HG02885 (cell line): ENCODE measurements around the gene PRR33.
"Not testable (repeated sequence)": the region's sequence is repeated elsewhere in the genome, so short reads cannot be mapped to it uniquely, and the experiment has no call there.

ENCODE experiments used
- ATAC-seq: cut with Tn5 transposase; IDR thresholded peaks from one replicate; pipeline ENCODE4 v1.9.1; 2021; ENCODE audit warnings: mild to moderate bottlenecking; ENCODE audit not compliant: unreplicated experiment, poor library complexity

Gene PRR33

DNA sequence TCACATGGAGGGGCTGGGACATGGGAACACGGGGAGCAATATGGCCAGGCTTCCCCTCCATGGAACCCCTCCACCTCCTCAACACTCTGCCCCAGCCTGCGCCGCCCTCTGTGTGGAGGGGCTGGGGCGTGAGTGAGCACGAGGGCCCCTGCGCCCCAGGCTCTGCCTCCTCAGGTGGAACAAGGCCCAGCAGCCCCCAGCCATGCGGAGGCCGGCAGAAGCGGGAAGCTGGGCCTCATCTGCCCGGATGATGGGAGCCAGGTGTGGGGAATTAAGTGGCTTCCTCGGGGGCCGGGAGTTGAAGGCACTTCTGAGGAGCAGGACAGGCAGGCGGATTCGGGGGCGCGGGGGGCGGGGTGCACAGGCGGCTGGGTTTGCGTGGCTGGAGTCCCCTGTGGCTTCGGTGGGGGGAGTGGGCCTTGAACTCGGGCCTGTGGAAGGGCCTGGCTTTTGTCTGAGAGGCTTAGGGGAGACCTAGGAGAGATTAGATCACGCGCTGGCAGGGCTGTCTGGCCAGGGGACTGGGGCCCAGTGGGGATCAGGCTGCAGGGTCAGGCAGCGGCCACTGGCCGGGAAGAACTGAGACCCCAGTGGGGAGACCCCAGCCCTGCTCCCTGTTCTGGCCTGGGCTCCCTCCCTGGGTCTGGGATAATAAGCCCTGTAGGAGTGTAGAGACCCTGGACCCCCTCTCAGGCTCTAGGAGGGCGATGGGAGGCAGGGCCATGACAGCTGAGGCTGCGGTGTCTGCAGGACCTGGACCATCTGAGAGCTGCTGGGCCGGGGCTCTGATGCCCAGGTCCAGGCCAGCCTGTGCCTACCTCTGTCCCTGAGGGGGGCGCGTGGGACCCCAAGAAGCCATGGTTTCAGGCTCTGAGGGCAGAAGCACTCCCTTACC lies 13.3 kb downstream of the PRR33 start:
- ATAC-seq: no peak

DNA sequence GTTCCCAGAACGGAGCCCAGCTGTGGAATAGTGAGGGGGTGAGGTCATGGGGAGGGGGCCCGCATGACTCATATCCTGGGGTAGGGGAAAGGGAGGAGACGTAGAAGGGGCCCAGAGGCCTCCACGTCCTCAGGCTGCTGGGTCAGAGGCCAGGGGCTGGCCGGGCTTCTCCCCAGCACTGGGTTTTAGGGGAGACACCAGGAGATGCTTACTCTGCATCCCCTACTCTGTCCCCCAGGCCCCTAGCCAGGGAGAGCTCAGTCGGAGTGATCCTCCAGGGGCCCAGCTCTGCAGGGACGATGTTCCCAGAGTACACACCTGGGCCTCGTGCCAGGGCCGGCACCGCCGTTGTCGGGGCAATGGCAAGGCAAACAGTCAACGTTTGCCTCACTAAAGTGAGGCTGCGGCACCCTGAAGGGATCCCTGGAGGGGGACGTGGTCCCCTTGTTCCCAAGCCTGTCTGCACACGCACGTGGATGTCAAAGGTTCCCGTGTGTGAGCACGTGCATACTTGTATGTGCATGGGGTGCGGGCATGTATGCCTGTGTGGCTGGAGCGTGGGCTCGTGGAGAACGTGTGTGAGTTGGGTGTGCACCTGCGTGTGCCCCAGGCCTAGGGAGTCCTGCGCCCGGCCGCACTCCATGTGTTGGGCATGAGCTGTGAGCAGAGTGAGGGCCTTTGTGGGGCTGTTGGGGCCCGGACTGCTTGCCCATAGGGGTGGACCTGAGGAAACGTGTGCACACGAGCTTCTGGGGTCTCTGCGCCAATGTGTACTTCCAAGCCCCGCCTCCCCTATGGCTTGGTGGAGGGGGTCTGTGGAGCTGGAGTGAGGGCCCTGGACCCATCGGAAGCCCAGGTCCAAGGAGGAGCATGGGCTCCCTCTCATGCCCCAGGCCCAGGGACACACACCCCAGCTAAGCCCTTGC lies 14.2 kb downstream of the PRR33 start:
- no peak for ATAC-seq

DNA sequence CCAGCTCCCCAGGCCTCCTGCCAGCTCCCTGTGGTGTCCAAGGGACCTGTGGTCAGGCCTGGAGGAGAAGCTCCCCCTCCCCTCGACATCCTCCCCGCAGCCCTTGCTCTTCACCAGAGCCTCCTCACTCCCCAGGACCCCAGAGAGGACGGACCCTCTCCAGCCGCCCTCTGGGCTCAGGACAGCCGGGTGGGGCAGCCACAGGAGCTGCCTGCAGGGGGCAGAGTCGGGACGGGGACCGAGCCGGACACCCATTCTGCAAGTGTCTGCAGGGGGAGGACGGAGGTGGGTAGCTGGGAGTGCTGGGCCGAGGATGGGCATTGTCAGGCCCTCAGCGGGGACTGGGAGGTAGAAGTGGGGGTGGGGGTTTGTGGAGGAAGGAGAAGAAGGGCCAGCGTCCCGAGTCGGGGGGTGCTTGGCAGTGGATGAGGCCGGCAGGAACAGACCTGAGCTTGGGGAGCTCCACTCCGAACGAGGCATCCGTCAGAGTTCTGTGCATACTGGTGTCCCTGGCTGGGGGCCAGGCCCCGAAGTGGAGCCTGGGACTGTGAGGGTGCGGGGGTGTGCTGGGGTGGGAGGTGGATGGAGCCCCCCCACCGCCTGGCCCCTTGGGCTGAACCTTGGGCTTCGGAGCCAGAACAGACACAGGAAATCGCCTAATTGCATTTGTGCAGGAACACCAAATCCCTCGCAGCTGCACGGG lies 15.2 kb downstream of the PRR33 start:
- ATAC-seq: no peak

DNA sequence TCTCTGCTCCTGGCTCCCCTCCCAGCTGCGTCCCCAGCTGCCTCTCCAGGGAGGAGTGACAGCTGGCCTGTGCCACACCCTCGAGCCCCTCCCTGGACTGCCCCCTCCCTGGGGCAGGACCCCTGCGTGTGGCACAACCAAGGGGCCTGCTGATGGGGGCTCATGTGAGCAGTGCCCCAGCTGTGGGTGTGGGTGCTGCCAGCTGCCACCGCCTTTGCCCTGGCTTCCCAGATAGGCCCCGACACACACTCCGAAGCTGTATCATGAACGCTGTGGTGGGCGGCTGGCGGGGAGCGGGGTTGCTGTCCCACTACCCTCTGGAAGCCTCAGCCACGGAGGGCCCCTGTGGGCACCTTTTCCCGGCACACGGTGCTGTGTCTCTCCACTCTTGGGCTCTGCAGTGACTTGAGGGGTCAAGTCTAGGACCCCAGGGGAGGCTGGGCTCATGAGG lies 15.8 kb downstream of the PRR33 start:
- ATAC-seq: not testable (repeated sequence)

DNA sequence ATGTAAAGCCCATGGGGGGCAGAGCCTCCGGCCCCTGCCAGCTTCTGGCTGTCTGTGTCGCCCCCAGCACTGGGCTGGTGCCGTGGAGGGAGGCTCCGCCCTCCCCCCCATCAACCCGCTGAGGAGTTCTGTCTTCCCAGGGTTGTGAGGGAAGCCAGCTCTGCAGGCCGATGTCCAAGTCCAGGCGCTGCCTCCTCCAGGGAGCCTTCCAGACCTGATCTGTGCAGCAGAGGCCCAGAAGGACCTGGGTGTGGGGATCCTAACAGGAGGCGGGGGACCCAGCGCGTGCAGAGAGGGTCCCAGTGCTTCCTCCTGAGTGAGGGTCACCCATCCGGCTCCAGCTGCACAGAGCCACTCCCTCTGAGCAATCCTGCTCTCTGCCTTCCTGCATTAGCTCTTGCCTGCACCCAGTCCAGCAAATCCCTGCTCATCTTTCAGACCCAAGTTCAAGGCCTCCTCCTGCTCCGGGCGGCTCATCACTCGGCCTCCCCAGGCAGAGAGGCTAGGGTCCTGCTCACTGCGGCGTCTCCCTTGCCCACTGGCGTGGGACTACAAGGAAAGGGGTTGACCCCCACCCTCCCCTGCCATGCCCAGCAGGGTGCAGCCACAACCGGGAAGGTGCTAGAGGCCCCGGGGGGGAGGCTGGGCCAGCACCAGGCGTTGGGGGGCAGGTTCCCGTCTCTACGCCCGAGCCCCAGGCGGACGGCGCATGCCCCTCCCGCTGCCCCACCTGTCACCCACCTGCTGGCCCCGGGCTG lies 16.4 kb downstream of the PRR33 start:
- no peak for ATAC-seq

DNA sequence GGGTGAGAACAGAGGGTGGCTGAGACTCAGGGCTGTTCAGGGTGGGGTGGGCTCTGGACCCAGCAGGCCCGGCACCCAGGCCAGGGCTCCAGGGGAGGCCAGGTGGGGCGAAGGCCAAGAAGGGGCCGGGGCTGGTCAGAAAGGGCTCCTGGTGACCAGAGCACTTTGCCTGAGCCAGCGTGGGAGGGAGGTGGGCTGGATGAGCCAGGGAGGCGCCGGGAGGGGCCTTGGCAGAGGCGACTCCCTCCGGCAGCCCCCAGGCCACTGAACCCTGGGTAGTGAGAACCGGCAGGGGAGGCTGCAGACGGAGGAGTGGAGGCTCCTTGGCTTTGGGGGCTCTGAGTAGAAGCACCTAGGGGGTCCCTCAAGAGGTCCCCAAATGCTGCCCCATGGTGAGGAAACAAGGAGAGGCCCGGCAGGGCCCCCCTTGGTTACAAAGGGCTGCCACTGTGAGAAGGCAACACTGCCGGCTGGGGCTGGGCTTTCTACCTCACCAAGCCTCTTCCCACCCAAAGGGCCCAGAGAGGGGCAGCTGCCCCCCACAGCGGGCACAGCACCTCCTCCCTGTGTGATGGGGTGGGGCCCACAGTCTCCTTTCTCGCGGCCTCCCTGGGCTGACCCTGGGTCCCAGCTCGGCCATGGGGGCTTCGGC lies 17.1 kb downstream of the PRR33 start:
- not testable (repeated sequence) for ATAC-seq

DNA sequence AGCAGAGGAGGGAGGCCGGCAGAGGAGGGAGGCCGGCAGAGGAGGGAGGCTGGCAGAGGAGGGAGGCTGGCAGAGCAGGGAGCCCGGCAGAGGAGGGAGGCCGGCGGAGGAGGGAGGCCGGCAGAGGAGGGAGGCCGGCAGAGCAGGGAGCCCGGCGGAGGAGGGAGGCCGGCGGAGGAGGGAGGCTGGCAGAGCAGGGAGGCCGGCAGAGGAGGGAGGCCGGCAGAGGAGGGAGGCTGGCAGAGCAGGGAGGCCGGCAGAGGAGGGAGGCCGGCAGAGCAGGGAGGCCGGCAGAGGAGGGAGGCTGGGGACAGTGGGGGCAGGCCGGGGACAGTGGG lies 17.9 kb downstream of the PRR33 start:
- ATAC-seq: not testable (repeated sequence)

DNA sequence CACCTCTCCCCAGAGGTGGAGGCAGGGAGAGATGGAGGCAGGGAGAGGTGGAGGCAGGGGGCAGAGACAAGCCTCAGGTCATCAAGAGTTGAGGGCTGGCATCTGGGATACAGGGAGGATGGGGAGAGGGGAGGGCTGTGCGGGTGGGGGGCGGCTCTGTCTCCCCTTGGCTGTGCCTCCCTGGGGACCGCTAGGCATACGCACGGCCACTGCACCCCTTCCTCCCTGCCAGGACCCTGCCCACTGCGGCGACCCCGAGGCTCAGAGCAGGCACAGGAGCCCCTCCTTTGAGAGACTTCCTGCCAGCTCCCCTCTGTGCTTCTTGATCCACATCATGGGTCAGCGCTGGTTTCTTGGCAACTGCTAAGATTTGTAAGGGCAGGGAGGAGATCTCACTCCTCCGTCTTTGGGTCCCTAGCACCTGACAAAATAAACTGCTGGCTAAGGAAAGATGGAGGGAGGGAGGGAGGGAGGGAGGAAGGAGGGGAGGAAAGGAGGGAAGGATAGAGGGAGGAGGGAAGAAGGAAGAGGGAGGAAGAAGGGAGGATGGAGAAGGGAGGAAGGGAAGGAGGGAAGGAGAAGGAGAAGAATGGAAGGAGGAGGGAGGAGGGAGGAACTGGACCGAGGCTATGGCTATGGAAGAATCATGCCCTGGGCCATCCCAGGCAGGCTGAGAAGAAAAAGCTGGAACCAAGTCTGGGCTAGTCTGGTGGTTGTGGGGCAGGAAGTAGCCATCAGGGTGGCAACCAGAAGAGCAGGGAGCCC lies 18.5 kb downstream of the PRR33 start:
- no peak for ATAC-seq

DNA sequence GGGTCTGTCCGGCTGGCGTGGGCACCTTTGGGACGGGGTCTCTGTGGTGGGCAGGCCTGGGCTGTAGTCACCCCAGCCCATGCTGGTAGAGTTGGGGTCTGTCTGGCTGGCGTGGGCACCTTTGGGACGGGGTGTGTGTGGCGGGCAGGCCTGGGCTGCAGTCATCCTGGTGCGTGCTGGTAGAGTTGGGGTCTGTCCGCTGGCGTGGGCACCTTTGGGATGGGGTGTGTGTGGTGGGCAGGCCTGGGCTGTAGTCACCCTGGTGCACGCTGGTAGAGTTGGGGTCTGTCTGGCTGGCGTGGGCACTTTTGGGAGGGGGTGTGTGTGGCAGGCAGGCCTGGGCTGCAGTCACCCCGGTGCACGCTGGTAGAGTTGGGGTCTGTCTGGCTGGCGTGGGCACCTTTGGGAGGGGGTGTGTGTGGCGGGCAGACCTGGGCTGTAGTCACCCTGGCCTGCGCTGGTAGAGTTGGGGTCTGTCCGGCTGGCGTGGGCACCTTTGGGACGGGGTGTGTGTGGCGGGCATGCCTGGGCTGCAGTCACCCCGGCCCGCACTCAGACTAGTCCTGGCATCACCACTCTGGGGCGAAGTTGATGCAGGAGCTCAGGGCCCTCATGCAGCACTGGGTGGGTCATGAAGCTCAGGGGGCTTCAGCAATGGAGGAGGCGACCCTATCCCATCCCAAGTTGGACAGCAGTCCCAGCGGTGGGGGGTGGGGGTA lies 19.3 kb downstream of the PRR33 start:
- no peak for ATAC-seq

DNA sequence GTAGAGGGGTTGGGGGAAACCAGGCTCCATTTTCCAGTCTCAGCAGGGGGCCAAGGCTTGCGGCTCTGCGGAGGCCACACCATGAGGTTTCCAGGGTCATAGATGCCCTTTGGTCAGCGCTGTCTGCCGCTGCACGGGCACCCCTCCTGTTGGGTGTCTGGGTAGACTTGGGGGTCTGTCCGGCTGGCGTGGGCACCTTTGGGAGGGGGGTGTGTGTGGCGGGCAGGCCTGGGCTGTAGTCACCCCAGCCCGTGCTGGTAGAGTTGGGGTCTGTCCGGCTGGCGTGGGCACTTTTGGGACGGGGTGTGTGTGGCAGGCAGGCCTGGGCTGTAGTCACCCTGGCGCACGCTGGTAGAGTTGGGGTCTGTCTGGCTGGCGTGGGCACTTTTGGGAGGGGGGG lies 20.2 kb downstream of the PRR33 start:
- no peak for ATAC-seq

DNA sequence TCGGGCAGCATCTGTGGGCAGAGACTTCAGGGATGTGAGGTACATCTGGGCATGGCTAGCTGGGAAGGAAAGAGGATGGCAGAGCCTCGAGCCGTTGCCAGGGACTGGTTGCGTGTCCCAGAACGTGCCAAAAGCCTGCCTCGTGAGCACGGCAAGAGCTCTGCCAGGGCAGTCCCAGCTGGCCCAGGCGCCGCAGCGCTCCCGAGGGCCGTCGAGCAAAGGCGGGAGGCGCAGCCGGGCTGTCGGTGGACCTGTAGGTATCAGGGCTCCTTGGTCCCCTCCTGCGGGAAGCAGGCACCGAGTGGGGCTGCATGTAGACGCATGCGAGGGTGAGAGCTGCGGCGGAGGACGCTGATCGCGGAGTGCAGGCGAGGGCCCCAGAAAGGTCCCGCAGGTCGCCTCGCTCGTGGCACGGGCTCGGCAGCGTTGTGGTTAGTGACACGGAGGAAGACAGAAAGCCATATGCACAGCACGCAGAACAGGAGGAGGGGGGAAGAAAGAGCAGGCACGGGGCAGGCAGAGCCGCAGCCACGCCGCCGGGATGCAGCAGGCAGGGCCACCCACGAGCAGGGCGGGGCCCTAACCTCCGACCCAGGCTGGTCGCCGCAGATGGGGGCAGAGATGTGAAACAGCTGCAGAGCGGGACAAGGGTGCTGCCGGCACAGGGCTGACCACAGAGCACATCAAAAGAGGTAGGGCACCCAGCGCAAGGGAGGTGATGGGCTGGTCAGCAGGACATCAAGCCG lies 20.8 kb downstream of the PRR33 start:
- no peak for ATAC-seq

DNA sequence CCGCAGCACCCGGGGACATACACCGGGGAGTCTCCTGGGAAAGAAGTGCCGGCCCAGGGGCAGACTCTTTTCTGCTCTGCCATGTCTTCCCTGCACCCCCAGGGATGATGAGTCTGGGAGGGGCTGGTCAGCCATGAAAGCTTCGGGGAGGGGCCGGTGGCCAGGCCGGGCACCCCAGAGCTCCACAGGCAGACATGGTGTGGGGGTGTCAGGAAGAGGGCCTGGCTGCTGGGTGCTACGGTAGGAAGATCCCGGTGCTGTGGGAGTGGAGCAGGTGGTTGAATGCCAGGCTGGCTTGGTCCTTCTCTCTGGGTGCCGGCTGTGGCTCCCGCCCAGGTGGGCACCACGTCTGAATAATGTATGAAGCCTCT lies 21.4 kb downstream of the PRR33 start:
- no peak for ATAC-seq

DNA sequence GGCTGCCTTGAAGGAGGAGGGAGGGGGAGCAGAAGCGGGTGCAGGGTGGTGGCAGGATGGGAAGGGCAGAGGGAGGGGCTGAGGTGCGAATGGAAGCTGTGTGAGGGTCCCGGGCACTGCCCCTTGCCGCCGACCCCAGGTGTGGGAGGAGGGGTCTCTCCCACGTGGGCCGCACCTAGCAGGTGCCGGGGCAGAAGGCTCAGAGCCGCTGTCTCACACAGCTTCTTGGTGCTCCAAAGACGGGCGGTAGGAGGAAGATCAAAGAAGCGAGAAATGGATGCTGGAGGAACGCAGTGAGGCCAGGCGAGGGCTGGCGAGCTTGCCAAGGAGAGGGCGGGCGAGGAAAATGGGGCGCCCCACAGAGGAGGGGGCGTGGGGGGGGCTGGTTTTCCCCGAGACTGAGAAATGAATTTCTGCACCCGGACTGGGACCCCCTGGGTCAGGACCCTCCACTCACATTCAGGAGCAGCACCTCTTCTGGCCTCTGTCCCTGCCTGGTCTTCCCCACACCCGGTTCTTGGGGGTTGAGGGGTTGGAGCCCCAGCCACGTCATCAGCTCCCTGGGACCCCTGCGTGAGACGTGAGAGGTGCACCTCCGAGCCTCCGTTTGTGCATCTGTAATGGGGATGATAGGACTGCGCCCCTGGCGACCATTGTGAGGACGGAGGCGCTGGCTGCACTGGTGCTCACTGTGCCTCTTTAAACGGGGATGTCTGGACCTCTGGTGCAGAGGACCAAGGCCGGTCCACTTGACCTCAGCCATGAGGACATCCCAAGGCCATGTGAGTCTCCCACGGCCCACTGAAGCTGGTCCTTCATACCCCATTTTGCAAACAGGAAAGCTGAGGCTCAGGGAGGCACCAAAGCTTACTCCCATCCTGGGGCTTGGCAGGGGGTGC lies 22.0 kb downstream of the PRR33 start:
- ATAC-seq: no peak

DNA sequence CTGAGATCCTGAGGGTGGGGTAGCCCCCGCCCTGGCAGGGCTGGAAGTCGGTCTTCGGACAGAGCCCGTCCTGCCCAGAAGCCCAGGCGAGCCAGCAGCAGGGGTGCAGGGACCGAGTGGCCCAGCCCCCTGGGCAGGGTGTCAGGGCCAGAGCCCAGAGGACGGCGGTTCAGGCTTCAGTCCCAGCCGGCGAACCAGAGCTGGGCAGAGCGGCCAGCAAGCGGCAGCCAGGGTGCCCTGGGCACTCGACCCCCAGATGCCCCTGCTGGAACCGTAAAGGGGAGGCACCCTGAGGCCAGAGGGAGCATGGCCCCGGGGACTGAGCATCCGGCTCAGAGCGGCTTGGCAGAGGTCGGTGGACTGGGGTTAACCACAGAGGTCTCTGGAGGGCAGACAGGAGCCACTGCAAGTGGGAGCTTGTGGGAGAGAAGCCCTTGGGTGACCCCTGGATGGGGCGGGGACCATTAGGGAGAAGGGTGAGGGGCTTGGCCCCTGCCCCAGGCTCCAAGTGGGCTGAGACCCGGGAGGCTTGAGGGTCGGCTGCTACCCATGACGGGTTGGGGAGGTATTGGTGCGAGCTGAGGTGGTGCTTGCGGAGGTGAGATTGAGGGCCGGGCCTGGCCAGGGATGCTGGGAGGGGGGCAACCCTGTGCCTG lies 22.9 kb downstream of the PRR33 start:
- ATAC-seq: no peak

DNA sequence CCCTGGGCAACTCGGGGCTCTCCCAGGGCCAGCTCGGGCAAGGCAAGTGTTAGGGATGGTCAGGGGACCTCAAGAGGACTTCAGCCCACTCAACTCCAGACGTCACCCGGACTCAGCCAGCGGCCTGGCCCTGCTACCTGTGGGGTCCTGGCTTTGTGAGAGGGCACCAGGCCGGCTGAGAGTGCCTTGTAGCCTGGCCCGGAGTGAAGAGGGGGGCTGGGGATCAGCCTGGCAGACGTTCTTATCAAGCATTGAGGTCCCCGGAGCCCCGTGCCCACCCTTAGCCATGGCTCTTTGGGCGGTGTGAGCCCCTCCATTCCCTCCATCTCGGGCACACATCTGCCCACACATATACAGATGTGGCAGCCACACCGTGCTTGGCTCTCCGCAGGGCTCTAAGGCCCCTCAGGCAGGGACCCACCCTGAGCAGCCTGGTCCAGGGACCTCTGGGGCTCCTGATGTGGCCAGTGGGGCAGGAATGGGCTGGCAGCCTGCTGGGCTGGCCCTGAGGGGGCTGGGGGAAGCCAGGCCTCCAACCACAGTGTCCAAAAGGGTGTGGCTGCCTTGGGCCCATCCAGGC lies 23.5 kb downstream of the PRR33 start:
- no peak for ATAC-seq

DNA sequence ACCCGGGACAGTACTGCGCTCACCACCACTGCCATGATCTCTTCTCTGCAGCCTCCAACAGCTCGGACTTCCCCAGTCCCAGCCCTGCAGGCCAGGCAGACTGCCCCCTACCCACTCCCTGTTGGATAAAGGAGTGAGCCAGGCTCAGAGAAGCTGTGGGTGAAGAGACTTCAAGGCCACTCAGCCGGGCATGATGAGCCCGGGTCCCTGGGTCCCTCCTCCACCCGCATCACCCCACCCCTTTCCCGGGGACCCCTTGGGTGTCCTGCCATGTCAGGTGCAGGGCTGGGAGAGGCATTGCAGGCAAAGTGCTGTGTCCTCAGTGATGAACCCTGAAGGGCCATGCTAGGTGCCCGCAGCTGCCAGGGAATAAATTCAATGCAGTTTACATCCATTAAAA lies 24.3 kb downstream of the PRR33 start:
- ATAC-seq: no peak
